K562 (cell line): ENCODE results near the gene TAS2R1.

Experiments used
- CBFB ChIP-seq: sonication (generic); formaldehyde crosslinking; IDR thresholded peaks from 2 replicates; pipeline ENCODE4 v1.4.0; 2020; ENCODE audit warnings: mild to moderate bottlenecking, missing genetic modification reagents
- EGR1 ChIP-seq: fragments of 450-650 bp; conservative IDR thresholded peaks from 2 replicates; pipeline ENCODE4 v1.6.1; 2017; ENCODE audit warnings: mild to moderate bottlenecking
- MTA2 ChIP-seq: fragments of 450-650 bp; IDR thresholded peaks from 2 replicates; pipeline ENCODE4 v1.6.1; 2016; ENCODE audit warnings: low read depth
- NRF1 ChIP-seq, 2 experiments: fragments of 450-650 bp; IDR thresholded peaks in 1 of 2; conservative IDR thresholded peaks in 1 of 2; 2 replicates each; pipeline ENCODE4 v1.6.1; 2014; ENCODE audit warnings: mild to moderate bottlenecking in 2 of 2
- RAD51 ChIP-seq: fragments of 450-650 bp; IDR thresholded peaks from 2 replicates; pipeline ENCODE4 v1.7.1; 2016; ENCODE audit warnings: low read depth, mild to moderate bottlenecking, borderline replicate concordance
- ZBTB8A ChIP-seq: fragments of 450-650 bp; IDR thresholded peaks from 2 replicates; pipeline ENCODE4 v1.6.1; 2018; ENCODE audit warnings: mild to moderate bottlenecking, moderate library complexity; ENCODE audit not compliant: partially characterized antibody
- ZNF324 ChIP-seq: fragments of 250-450 bp; sonication (Bioruptor Pico); IDR thresholded peaks from 2 replicates; pipeline ENCODE4 v1.4.0; 2020; ENCODE audit warnings: mild to moderate bottlenecking
- TF ChIP-seq, protein P1 (sequence below), 3 experiments: IDR thresholded peaks in 2 of 3; conservative IDR thresholded peaks in 1 of 3; 2 replicates each; pipeline ENCODE4 v1.5.1; 2011 to 2012; ENCODE audit warnings: low read length in 3 of 3, mild to moderate bottlenecking in 3 of 3, control low read depth in 2 of 3, improper control_type of control experiment in 1 of 3, inconsistent platforms in 1 of 3, low read depth in 1 of 3, mixed read lengths in 1 of 3, moderate library complexity in 1 of 3; ENCODE audit not compliant: insufficient read depth in 2 of 3
- TF ChIP-seq, protein P2 (sequence below): sonication (generic); formaldehyde crosslinking; IDR thresholded peaks from 2 replicates; pipeline ENCODE4 v1.8.0; 2022; ENCODE audit warnings: mild to moderate bottlenecking, missing genetic modification reagents

- TF ChIP-seq RAD51 (no peak), ZNF324 (CRISPR knock-in tag) (no peak), NRF1 (conservative IDR thresholded peaks at IDR 0.05 in 1 of 2, IDR thresholded peaks at IDR 0.05 in 1 of 2) (no peak), EGR1 (no peak), CBFB (CRISPR knock-in tag) (no peak), ZBTB8A (no peak), MTA2 (no peak)
- TF ChIP-seq, protein P1, sequence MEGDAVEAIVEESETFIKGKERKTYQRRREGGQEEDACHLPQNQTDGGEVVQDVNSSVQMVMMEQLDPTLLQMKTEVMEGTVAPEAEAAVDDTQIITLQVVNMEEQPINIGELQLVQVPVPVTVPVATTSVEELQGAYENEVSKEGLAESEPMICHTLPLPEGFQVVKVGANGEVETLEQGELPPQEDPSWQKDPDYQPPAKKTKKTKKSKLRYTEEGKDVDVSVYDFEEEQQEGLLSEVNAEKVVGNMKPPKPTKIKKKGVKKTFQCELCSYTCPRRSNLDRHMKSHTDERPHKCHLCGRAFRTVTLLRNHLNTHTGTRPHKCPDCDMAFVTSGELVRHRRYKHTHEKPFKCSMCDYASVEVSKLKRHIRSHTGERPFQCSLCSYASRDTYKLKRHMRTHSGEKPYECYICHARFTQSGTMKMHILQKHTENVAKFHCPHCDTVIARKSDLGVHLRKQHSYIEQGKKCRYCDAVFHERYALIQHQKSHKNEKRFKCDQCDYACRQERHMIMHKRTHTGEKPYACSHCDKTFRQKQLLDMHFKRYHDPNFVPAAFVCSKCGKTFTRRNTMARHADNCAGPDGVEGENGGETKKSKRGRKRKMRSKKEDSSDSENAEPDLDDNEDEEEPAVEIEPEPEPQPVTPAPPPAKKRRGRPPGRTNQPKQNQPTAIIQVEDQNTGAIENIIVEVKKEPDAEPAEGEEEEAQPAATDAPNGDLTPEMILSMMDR (IDR thresholded peaks at IDR 0.05 in 2 of 3, conservative IDR thresholded peaks at IDR 0.05 in 1 of 3; ENCODE audit: insufficient read depth in 2 of 3, low read depth in 1 of 3, low read length in 3 of 3) = no peak
- TF ChIP-seq, protein P2, sequence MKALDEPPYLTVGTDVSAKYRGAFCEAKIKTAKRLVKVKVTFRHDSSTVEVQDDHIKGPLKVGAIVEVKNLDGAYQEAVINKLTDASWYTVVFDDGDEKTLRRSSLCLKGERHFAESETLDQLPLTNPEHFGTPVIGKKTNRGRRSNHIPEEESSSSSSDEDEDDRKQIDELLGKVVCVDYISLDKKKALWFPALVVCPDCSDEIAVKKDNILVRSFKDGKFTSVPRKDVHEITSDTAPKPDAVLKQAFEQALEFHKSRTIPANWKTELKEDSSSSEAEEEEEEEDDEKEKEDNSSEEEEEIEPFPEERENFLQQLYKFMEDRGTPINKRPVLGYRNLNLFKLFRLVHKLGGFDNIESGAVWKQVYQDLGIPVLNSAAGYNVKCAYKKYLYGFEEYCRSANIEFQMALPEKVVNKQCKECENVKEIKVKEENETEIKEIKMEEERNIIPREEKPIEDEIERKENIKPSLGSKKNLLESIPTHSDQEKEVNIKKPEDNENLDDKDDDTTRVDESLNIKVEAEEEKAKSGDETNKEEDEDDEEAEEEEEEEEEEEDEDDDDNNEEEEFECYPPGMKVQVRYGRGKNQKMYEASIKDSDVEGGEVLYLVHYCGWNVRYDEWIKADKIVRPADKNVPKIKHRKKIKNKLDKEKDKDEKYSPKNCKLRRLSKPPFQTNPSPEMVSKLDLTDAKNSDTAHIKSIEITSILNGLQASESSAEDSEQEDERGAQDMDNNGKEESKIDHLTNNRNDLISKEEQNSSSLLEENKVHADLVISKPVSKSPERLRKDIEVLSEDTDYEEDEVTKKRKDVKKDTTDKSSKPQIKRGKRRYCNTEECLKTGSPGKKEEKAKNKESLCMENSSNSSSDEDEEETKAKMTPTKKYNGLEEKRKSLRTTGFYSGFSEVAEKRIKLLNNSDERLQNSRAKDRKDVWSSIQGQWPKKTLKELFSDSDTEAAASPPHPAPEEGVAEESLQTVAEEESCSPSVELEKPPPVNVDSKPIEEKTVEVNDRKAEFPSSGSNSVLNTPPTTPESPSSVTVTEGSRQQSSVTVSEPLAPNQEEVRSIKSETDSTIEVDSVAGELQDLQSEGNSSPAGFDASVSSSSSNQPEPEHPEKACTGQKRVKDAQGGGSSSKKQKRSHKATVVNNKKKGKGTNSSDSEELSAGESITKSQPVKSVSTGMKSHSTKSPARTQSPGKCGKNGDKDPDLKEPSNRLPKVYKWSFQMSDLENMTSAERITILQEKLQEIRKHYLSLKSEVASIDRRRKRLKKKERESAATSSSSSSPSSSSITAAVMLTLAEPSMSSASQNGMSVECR (CRISPR knock-in tag) = no peak
Measured at GRCh38 chr5:9670371-9670770, 40.2 kb upstream of the TAS2R1 start.
